HG02943 (cell line): ENCODE results near the gene EPHB6.
A peak's percentile ranks its signal among the peaks of the same experiment; 100 is the strongest.

Source experiments
- ATAC-seq: cut with Tn5 transposase; IDR thresholded peaks from one replicate; pipeline ENCODE4 v1.9.1; 2021; ENCODE audit warnings: mild to moderate bottlenecking, low read depth, moderate library complexity; ENCODE audit not compliant: unreplicated experiment

Gene EPHB6, protein sequence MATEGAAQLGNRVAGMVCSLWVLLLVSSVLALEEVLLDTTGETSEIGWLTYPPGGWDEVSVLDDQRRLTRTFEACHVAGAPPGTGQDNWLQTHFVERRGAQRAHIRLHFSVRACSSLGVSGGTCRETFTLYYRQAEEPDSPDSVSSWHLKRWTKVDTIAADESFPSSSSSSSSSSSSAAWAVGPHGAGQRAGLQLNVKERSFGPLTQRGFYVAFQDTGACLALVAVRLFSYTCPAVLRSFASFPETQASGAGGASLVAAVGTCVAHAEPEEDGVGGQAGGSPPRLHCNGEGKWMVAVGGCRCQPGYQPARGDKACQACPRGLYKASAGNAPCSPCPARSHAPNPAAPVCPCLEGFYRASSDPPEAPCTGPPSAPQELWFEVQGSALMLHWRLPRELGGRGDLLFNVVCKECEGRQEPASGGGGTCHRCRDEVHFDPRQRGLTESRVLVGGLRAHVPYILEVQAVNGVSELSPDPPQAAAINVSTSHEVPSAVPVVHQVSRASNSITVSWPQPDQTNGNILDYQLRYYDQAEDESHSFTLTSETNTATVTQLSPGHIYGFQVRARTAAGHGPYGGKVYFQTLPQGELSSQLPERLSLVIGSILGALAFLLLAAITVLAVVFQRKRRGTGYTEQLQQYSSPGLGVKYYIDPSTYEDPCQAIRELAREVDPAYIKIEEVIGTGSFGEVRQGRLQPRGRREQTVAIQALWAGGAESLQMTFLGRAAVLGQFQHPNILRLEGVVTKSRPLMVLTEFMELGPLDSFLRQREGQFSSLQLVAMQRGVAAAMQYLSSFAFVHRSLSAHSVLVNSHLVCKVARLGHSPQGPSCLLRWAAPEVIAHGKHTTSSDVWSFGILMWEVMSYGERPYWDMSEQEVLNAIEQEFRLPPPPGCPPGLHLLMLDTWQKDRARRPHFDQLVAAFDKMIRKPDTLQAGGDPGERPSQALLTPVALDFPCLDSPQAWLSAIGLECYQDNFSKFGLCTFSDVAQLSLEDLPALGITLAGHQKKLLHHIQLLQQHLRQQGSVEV

DNA sequence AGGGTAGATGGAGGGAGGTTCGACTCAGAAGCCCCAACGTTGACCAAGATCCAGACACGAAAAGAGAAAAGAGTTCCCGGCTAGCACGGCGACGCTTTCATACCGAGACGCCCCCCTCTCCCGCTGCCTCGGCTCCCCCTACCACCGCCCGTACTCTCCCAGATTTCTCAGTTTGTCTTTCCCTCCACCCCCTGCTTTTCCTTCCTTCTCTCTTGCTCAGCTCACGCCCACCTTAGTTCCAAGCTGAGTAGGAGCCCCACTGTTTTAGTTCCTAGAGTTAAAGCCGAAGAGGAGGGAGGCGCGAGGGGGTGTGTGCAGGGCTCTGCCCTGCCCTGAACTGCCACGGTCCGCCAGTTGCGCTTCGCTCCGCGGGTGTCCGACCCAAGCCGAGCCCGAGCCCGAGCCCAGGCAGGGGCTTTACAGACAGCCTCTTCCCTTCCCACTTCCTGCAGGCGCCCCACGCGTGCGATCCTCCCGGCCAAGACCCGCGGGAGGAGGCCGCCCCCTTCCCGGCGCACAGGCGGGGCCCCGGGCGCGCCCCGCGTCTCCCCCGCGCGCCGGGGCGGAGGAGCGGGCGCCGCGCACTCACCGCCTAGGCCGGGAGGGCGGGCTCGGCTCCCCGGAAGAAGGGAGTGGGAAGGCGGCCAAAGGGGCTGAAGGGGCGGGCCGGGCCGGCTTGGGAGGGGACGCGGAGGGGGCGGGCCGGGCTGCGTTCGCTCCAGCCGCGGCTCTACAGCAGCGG is at the start of gene EPHB6:
EPHB6 (plus strand) TSS at position 705 of the 742 bp plus-strand sequence. CDS start 8,152 bp downstream, outside the sequence.
- peak; percentile 54 for ATAC-seq

DNA sequence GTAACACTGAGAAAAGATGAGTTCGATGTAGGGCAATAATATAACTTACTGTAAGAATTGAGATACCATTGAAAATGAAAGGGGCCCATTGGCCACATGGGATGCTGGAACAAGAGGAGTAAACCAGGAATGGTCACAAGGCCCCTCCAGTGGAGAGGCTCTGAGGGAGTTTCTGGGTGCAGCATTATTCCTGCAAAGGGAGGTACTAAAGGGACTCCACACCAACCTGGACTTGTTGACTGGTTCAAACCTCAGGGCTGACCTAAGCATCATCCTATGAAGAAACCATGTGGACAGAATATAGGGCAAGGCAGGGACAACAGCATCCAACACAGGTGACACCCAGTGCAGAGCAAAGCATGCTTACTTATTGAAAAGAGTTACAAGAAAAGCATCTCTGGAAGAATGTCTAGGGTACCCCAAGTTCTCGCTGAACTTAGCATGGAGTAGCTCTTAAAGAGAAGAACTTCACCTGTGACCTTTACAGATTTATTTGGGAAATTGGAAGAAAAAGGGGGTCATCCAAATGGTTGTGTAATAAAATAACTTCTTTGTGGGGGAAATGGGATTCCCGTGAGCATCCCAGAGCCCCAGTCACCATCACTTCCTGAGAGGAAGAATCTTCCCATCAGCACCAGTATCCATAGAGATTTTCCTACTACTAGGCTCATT is 49.4 kb upstream of the EPHB6 start:
- no peak for ATAC-seq

DNA sequence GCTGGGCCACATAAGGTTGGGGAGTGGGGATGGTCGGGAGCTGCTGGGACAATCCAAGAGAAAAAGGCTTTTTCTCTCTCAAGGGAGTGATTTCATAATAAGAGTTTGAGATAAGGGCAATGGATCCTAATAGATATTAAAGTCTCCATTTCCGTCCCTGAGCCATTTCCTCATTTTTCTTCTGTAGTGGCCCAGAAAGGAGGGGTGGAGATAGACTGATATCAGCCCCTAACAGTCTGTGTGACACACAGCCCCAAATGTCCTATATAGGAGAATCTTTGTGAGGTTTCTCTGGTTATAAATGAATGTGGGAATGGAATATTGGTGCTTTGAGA is 48.9 kb upstream of the EPHB6 start:
- ATAC-seq: no peak

DNA sequence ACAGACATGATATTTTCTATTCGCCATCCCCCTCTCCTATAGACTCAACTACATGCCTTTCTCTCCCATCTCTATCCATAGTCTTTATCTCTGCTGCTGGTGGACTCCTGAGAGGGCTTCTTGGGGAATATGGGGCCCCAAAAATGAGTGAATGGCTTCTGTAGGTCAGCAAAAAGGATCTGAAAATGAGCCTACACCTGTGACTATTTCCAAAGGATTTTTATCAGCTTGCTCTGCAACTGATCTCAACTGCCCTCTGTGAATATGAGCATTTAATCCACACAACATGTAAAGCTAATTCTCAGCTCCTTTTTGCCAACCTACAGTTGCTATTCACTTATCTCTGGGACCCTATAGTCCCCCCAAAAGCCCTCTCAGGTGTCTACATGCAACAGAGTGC is 47.9 kb upstream of the EPHB6 start:
- ATAC-seq: no peak

DNA sequence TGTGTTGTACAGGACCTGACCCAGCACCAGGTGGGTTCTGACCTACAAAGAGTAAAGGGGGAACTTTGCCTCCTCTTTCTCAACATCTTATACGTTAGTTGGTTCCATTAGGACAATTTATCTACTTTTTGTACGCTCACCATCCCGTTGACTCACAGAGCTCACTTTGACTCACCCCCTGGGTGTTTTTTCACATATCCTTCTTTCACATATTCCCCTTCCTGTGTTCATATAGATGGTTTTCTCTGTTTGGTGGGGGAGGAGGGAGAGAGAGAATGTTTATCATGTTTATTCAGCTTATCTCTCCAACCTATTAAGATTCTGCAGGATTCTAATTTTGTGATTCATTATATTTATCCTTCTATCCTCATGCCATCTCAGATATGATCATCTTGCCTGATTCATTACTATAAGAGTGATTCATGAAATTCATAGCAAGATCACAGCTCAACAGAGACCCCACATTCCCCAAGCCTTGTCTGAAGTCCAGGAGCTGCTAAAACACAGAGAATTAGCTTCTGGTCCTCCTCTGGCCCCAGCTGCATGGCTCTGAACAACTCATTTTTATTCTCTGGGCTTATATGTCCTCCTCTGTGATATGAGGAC is 46.9 kb upstream of the EPHB6 start:
- ATAC-seq: no peak

DNA sequence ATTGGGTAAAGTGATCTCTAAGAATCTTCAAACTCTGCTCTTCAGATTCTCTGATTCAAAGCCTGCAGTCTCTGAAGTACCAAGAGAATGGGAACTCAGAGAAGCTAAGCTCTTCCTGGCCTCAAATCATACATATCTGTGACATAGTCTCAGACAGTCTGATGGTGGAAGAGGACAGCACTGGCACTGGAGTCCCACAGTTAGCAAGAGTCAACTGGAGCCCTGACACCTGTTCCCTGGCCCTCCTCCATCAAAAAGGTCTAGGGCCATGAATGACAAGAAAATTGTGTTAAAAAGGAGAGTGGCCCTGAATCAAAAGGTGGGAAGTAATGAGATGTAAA is 46.4 kb upstream of the EPHB6 start:
- ATAC-seq: peak; percentile 29

DNA sequence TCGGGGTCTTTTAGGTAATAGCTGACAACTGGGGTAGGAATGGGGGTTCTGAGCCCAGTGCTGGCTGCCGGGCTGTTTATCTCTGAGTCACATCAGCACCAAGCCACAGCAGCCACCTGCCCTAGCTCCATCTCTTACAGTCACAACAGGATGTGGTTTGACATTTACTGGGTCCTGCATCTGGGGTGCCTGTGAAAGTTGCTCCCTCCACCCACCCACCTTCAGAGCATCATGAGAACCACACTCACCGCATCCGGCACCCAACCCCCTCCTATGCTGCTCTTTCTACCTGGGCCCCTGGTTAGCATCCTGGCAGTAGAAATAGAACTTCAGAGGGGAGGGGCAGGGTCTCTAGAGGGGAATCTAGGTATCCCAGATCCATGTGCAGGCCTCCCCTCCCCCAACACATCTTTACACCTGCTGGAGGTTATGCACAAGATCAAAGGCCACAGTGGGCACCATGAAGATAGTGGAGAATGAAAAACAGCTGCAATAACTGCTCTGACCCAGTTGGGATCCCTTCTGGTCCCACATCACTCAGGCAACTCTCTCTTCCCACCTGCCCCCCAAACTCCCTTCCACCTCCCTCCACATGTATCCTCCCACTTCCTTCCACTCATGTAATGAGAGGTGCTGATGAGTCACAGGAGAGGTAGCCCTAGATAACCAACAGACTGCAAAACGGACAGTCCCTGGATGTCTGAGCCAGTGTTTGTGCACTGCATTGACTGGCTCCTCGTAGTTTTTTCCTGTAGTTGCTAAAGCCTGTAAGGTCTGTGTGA is 45.9 kb upstream of the EPHB6 start:
- ATAC-seq: peak; percentile 94

DNA sequence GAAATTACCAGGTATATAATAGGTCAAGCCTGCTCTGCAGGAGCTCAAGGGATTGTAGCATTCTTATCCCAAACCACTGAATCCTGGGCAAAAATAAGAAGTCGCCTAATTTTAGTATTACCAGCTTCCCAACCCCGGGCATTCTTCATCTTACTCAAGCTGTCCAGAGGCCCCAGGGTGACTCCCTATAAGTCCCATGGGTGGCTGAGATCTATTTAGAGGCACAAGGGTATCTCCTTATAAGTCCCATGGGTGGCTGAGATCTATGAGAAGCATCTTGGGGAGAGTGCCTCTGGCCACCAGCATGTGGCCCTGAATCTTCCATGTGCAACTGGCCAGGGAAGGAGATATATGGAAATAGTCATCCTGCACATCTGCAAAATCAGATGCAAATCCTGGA is 45.2 kb upstream of the EPHB6 start:
- no peak for ATAC-seq

DNA sequence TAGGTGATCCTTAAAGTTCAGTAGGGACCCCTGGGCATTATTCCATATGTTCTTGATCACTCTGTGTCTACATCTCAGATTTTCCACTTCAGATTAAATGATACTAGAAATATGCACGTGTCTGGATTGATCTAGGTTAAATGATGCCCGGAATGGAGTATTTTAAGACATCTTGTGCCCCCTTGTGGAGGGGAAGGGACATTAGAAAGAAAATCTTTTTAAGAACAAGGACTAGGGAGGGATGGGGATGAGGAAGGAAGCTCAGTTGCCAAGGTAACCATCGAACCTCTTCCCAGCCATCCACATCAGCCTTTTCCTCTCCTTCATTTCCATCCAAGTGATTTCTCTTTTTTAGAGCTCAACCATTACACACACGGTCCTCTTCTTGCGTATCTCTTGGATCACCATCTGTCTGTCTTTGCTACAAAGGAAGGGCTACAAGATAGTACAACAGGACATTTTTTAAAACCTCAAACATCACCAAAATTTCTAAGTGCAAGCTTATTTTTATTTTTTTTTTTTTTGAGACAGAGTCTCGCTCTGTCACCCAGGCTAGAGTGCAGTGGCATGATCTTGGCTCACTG is 43.6 kb upstream of the EPHB6 start:
- ATAC-seq: no peak

DNA sequence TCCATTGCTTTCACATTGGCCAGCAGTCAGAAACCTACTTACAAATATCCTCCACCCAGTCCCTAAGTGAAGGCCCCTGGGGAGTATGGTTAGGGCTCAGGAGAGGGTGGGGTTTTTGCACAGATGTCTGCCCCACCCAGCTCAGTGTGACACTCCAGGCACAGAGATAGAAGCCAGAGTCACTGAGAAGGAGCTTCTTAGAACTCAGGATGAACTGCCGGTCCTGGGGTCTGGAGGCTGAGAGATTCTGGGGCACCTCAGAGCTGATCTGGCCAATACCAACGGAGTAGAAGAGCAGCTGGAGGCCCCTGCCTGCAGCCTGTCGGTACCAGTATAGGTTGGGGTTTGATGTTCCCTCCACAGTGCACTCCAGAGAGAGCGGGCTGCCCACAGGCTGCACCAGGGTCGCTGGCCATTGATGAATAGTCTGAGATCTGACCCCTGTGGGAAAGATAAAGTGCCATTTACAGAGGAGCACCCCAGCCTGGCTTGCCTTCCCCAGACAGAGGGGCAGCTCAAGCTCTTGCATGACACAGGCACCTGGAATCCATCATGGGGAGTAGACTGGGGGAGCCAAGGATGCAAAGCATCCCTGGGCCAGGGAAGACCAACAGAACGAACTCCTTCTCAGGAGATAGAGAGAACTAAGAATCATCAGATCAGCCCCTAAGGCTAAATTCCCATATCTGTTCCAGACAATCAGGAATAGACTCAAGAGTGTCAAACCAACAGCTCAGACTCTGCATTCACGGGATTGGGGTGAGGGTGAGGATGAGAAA is 42.2 kb upstream of the EPHB6 start:
- ATAC-seq: no peak

DNA sequence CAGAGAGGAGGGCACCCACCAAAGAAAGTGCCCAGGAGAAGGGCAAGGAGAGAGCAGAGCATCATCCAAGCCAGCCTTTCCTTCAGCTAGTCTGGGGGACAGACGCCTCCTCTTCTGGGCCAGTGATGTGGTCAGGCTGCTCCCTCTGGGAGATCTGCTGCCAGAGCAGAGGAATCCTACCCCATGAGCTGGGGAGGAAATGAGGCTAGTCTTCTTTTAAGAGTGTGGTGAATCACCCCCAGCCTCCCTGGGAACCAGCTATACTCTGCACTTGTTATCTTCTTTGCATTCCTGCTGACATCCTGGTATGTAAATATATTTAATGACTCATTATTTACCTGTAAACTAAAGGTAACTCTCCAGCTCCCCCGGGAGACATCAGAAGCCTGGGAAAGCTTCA is 41.6 kb upstream of the EPHB6 start:
- no peak for ATAC-seq

DNA sequence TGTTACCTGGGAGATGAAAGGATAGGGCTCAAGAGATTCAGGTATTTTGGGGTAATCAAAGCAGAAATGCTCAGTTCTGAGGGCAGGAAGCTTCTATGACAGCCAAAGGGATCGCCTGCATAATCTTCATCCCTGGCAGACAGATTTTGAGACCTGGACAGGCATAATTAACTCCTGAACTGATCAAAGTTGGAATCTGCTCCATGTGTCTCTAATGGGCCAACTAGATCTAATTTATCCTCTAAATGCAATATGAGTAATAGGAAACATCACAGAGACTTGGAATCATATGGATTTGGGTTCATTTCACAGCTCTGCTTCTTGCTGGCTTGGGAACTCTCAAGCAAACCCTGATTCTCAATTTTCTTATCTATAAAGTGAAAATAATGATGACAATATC is 41.2 kb upstream of the EPHB6 start:
- ATAC-seq: no peak

DNA sequence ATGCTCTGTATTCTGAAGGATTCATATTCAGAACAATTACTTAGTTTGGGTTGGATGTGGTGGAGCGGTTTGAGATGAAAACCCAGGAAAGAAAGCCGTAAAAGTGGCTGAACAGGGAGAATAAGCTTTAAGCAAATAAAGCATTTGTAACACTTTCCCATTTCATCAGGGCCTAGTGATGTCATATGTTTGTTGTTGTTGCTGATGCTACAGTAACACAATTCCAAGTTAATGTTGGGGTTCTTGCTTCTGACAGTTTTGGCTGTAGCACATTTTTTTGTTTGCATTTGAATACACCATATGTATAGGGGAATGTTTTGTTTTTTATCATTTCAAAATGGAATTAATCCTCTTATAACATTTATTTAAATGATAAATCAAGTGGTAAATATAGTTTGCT is 40.4 kb upstream of the EPHB6 start:
- ATAC-seq: no peak

DNA sequence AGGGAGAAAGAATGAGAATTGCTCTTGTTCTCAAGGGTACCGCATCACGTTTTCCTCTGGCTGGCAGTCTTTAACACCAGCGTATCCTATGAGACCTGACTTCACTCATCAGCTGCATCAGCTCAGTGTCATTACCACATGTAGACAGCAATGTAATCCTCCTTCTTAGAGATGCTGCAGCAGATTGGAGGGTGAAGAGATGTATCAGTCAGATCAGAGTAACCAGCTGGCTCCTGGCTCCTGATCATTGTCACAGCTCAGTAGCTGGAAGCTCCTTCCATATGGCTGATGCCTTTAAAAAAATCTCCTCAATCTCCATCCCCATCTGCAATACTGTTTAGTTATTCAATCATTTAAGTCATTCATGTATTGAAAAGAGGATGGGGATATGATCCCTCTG is 39.7 kb upstream of the EPHB6 start:
- no peak for ATAC-seq

DNA sequence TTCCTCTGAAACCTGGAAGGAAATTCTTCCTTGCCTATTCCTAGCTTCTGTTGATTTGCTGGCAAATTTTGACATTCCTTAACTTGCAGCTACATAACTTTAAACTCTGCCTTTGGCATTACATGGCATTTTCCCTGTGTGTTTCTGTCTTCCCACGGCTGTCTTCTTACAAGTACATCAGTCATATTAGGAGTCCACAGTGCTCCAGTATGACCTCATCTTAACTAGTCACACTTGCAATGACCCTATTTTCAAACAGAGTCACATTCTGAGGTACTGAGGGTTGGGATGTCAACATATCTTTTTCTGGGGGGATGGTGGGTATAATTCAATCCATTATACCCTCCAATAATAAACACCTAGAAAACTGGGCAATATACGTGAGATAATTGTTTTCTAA is 37.4 kb upstream of the EPHB6 start:
- no peak for ATAC-seq

DNA sequence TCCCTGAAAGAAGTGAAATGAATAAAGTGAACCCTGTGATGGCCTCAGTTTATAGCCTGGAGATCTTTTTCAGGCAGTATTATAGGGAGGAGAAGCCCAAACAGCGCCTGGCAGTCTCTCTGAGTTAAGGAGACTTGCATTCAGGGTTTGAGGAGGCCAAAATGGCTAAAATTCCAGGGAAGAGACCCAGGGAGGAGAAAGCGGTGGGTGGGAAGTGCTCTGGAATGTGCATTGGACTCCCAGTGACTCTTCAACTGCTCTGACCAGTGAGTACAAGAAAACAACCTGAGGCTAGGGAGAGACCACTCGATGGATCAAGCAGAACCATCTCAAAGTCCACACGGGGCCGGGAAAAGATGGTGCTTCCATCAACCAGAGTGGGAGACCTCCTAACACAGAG is 35.3 kb upstream of the EPHB6 start:
- no peak for ATAC-seq

DNA sequence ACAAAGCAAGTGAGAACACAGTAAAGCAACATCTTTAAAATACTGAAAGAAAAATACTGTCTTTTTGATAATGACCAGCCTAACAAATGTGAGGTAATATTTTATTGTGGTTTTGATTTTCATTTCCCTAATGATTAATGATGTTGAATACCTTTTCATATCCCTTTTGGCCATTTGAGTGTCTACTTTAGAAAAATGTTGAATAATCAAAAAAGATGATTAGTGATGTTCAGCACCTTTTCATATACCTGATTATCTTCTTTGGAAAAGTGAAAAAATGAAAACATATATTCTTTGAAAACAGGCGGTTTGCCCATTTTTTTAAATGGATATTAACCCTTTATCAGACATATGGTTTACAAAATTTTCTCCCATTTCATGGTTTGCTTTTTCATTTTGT is 32.2 kb upstream of the EPHB6 start:
- ATAC-seq: no peak

DNA sequence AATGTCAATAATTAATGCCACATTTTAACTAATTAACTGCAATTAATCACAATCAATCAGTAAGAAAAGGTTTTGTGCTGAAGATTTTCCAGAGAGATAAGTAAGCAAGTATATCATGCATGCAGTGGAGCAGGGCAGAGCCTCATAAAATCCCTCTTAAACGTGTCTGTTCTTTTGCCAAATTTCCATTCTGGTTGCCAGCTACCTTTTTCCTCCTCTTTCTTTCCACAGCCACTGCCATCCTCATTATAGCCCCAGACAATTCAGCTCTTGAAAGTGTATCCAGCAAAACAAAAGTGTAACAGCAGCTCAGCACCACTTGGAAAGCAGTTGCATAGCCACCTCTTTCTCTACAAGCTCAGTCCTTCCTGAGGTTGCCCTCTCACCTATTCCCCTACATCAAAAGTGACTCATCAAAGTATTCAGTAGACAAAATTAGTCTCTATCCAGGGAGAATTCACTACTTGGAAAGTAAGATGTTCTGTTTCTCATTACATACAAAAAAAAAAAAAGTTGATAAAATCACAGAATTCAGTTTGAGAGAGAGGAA is 26.9 kb upstream of the EPHB6 start:
- no peak for ATAC-seq
